Epidermal melanocyte (primary cell): ENCODE measurements around the gene CASTOR2.
"Not testable (repeated sequence)": the region's sequence is repeated elsewhere in the genome, so short reads cannot be mapped to it uniquely, and the experiment has no call there.

ENCODE experiments used
- DNase-seq: peaks from one replicate; pipeline ENCODE4 v3.0.0; 2011; ENCODE audit warnings: low spot score; ENCODE audit not compliant: insufficient read length

Gene CASTOR2

DNA sequence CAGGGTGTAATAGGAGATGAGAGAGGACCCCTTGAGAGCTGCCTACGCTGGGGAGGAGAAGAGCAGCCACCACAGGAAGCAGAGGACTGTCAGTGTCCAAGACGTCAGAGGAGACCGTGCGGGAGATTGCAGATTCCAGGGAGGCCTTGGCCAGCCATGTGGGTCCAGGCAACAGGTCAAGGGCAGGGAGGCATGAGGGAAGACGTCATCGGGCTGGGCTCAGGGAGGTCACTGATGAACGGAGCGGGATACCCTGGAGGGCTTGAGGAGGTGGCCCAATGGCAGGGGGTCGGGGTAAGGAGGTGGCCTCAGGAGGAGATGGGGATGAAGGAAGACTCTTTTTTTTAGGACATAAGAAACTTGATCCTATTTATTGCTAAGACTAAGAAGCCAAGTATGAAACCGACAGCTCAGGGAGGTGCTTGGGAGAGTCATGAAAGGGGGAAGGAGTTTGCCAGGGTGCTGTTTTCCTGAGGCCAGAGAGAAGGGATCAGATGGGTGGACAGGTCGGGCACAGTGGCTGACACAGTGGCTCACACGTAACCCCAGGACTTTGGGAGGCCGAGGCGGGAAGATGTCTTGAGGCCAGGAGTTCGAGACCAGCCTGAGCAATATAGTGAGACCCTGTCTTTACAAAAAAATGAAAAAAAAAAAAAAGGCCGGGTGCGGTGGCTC lies 30.5 kb downstream of the CASTOR2 start:
- DNase-seq = not testable (repeated sequence)

DNA sequence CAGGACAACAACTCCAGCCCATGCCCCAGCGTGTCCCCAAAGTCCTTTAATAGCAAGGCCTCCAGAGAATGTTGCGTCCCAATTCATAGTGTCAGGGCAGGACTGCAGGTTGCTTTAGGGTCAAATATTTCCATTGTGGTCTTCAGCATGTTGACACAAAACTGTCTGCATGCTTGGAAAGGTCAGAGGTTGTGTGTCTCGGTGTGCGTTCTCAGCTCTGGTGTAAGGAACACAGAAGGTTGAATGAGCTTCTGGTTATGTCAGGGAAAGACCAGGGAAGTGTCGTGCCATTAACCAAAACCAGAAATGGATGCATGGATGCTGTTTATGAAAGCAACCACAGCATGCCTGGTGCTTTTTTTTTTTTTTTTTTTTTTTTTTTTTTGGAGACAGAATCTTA lies 31.9 kb downstream of the CASTOR2 start:
- DNase-seq = not testable (repeated sequence)

DNA sequence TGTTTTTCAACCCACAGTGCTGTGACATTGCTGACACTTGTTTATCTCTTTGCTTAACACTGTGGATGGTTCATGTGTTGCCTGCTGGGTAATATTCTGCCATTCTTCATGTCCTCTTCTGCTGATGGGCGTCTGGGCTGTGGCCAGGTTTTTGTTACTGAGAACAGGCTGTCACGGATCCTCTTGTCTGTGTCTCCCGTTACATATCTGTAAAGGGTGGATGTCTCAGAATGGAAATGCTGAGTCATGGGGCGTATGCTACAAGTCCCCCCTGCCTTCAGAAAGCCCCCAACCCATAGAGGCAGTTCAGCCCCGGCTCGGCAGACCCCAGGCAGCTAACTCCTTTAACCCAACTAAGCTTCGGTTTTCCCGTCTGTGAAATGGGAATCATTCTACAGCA lies 33.3 kb downstream of the CASTOR2 start:
- DNase-seq = not testable (repeated sequence)

DNA sequence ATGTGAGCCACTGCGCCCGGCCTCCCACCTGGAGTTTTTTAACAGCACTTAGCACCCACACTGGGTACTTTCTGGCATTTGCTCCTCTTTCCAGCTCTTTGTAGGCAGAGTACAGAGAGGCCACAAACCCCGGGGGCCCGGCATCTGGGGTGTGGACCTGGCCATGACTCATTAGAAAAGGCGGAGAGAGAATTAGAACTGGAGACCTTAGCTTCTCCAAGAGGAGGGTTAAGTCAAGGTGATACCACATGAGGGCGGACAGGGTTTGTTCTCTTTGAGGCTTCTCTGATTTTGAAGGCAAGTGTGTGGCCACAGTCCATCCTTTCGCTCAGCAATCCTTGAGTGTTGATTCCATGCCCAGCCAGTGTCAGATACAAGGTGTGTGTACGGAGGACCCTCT lies 36.9 kb downstream of the CASTOR2 start:
- DNase-seq = not testable (repeated sequence)

DNA sequence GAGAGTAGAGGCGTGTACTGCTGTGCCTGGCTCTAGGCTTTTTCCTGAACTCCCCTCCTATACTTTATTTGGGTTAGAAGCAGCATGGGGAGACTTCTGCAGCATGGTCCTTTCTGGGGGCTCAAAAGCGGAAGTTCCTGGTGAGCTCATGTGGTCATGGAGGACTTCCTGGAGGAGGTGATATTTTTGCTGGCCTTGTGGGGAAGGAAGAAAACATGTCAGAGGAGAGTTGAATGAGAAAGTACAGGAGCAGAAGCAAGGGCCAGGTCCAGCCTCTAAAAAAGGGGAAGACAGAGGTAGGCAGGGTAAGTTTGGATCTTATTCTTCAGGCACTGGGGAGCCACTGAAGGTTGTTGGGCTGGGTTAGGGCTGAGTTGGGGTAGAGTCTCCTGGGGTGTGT lies 45.5 kb downstream of the CASTOR2 start:
- DNase-seq = no peak

DNA sequence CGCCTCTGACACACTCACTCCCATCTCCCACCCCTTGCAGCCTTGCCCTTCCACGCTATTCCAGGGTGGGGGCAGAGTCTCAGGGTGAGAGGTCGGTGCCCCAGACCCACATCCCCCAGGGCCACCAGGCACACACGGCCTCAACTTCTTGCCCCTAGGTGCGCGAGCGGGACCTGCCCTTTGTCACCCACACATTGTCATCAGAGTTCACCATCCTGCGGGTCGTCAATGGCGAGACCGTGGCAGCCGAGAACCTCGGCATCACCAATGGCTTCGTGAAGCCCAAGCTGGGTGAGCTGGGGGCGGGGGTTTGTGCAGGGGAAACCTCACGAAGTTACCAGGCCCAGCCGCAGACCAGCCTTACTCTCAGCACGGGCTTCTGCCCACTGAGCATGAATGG lies 53.3 kb downstream of the CASTOR2 start:
- no peak for DNase-seq

DNA sequence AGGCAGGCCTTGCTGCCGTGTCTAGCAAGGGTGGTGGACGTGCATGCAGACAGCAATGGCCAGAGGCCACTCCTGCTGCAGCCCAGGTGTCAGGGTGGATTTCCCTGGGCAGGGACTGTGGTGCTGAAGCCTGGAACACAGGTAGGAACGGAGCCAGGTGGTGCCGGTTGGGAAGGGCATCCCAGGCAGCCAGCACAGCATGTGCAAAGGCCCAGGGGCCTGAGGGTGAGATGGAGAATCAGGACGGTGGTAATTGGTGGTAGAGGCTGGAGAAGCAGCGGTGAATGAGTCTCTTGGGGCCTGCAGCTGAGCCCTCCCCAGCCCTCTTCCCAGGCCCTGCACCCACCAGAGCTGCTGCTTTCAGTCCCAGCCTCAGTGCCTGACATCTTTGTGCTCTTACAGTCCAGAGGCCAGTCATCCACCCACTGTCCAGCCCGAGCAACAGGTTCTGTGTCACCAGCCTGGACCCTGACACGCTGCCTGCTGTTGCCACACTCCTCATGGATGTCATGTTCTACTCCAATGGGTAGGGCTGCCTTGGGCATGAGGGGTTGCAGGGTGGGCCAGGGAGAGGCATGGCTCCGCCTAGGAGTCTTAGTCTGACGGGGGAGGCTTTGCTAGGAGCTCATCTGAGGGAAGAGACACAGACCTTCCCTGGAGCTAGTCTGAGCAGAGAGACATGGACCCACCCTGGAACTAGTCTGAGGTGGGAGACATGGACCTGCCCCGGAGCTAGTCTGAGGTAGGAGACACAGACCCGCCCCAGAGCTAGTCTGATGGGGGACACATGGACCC lies 54.3 kb downstream of the CASTOR2 start:
- DNase-seq = no peak

DNA sequence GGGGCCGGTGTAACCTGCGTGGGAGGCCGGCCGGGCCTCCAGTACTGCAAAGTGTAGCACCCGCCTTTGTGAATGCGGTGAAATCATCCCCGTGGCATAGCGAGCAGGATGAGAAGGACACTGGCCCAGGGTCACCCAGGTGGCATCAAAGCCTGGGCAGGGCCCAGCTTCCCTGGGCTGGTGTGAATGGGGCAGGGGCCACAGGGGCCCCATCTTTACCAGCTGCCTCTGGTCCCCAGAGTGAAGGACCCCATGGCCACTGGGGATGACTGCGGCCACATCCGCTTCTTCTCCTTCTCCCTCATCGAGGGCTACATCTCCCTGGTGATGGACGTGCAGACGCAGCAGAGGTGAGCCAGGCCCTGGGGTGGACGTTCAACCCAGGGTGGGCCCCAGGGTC lies 55.3 kb downstream of the CASTOR2 start:
- DNase-seq = no peak

DNA sequence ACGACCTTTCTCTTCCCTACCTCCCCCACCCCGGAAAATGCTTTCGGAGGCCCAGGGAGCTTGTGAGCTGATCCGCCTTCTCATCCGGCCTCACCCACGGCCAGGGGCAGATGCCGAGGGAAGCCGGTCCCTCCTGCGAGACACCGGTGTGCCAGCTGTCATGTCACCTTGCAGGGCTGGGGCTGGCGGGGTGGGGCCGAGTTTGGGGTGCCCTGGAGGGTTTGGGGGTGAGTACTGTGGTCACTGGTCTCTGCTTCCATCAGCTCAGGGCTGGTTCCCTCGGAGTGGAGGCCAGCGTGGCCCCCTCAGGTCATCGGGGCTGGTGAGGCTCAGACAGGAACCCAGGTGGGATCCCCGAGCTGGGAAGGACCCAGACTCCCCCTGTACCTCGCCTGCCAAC lies 60.4 kb downstream of the CASTOR2 start:
- DNase-seq = no peak

DNA sequence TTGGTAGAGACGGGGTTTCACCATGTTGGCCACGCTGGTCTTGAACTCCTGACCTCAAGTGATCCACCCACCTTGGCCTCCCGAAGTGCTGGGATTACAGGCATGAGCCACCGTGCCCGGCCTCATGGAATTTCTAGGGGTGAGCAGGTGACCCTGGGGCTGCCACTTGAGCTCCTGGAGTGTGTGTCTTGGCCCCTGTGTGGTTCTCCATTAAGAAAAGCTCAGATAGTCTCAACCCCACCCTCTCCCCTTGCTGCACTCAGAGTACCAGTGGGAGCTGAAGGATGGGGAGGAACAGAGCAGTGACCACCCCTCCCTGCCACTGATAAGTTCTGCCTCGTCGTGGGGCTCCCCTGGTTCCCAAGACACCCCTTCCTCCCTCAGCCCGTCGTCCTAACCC lies 63.8 kb downstream of the CASTOR2 start:
- no peak for DNase-seq

DNA sequence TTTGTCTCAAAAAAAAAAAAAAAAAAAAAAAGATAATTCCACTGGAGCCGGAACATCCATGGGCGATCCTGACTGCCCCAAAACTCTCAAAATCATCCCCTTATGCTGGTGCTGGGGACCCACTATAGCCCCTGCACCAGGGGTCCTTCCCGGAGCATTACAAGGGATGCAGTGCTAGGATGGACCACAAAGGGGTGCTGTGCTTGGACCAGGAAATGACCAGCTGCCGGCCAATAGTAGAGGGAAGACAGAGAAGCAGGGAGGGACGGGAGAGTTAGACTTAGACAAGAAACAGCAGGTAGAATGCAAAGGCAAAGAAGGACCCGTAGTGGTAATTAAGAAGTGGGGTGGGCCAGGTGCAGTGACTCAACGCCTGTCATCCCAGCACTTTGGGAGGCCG lies 68.6 kb downstream of the CASTOR2 start:
- no peak for DNase-seq

DNA sequence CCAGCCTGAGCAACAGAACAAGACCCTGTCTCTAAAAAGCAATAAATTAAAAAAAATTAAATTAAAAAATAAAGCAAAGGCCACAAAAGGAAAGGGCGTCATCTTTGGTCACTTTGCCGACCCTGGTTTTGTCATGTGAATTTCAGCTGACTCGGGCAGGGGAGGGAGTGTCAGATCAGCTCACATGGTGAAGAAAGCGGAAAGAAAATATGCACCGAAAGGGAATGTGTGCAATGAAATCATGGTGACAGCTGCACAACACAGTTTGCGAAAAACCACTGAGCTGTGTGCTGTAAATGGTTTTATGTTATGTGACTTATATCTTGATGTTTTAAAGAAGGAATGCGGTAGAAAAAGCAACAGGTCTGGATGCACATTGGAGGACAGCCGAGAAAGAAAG lies 69.3 kb downstream of the CASTOR2 start:
- peak; percentile 30 for DNase-seq

DNA sequence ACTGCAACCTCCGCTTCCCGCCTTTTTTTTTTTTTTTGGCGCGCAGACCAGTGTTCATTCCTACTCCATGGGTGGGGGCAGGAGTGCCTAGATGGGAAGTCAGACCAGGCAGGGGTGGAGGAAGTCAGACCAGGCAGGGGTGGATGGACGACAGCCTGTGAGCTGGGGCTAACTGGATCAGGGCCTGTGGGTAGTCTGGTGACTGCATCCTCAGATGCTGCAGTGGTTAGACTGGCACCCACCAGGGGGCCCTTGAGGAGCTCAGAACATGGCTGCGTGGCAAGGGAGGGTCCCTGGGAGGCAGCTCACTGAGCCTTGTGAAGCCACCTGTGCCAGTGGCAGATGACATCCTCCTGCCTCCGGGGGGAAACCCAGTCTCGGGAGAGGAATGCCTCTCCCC lies 74.0 kb downstream of the CASTOR2 start:
- no peak for DNase-seq

DNA sequence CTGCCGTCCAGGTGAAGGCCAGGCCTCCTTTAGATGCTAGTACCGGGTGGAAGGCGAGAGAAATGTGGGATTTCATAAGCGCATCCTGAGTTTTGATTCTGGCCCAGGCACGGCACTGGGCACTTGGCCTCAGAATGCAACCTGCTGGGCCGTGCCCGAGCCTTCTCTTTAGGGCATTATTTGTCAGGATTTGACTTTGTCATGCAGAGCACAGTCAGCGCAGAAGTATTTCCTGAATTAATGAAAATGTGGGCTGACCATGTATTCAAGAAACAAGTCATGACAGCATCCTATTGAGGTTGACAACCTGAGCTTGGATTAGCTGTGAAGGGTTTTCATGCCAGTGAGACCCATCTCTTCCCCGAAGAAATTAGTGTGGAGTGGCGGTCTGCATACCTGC lies 74.7 kb downstream of the CASTOR2 start:
- DNase-seq = no peak

DNA sequence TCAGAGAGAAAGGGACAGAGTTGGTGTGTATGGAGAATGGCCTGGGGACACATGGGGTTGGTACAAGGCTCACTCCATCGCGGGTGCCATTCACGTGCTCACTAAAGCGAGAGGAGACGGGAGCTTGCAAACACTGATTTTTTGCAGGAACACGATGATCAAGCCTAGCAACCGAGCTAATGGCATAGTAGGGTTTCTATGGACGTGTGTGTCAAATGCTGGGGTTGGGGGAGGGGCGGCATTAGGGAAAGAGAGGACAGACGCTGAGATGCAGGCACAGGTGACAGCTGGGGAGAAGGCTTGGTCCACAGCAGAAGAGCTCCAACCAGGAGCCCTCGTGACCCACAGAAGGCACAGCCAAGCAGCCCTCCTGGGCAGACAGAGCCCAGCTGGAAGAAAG lies 75.2 kb downstream of the CASTOR2 start:
- DNase-seq = no peak

DNA sequence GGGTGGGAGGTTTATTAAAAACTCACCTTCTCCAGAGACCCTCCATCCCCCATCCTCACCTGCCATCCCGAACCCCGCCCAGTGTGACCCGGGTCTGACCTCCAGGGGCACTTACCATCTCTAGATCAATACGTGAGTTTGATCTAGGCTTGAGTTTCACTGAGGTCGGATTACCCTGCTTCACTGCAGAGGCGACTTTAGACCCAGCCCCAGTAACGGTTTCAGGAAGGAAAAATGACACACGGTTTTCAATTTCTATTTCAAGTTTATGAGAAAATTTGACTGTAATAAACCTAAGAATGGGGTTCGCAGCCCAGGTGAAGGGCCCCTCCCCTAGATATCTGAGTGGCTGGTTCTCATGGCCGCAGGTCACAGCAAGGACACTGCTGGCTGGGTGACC lies 76.0 kb downstream of the CASTOR2 start:
- DNase-seq = no peak

DNA sequence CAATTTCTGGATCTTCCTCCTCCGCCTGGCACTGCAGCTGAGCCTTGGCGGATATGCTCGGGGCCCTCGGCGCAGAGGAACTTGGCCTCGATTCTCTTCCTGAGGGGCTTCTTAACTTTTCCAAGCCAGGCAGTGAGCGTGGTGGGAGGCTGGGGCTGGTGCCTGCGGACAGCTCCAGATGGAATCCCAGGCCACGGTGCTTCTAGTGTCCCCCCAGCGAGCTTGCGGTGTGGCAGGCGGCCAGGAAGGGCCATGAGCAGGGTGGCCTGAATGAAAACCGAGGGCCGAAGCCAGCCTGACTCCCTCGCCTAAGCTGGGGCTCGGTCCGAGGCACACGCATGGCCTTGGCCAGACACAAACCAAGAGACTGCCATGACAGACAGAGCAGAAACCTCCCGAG lies 77.8 kb downstream of the CASTOR2 start:
- DNase-seq = no peak

DNA sequence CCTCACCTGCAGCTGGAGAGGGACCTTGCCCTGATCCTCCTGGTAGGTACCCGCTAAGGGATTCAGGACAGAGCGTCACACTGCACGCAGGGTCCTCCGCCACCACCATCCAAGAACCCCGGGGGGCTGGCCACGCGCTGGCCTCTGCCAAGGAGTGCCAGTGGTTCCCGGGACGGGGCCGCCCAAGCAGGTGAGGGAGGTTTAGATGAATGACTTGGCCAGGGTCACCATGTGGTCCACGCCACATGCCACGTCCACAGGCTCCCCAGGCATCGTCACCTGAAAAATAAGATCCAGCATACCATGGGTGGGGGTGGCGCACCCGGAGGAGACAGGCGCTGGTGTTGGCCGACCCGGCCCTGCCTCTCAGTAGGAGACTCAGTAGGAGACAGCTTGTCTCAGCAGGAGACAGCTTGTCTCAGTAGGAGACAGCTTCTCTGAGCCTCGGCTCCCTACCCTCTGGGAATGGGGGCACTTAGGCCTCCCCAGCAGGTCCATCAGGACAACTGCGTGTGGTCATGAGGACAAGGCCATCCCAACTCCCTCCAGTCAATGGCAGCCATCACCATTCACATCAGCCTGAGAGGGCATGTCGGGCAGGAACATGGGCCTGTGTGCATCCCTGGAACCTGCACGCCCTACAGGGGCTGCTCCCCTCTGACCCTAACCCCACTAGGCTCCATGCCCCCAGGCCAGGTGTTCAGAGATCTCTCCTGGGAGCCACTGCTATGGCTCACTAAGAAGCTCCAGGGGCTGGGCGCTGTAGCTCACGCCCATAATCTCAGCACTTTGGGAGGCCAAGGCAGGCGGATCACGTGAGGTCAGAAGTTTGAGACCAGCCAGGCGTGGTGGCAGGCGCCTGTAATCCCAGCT lies 78.6 kb downstream of the CASTOR2 start:
- DNase-seq = no peak

DNA sequence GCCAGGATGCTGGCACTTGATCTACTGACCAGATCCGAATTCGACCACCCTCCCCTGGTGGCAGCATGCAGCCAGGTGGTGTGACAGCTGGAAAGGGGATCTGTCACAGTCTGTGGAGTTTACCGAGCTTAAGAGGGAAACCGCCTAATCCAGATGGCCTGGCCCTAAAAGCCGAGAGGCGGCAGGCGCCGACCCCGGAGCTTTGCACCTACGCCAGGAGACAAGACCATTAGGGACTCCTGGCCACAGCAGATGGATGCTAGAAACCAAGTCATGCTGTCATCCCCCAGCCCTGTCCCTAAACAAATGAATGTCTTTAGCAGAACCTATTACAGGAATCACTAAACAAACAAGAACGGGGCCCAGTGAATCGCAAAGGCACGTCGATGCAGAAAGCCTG lies 81.4 kb downstream of the CASTOR2 start:
- DNase-seq = no peak

DNA sequence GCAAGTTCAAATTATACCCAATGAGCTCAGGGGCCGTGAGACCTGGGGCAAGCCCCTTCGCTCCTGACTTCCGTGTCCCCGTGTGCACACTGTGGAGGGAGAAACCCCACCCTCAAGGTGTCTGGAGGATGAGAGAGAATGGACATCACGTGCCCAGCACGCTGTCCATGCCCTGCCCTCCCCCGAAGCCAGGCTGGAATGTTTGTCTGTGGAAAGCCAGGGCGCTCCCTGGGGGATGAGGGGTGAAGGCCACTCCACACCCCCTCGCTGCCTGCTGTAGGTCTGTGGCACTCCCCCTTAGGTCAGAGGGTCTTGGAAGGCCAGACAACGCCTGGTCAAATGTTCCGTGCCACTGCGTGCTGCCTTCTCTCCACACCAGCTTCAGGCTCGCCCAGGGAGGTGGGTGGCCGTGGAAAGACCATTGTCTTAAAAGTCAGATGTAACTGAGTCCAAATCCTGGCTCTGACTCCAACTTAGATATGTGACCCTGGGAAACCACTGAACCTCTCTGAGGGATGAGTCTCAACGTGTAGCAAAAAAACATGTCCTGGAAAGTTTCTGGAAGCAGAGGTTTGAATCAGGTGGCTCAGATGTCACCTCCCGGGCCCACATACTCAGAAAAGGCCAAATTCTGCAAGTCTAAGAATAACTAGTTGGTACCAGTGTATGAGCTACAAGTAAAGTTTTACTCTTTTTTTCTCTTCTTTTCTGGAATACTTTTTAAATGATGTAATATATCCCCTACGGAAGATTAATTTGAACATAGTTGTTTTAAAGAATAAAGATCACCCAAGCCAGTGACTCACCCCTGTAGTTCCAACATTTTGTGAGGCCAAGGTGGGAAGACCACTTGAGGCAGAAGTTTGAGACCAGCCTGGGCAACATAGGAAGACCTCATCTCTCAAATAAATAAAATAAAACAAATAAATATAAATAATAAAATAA lies 84.2 kb downstream of the CASTOR2 start:
- DNase-seq = peak; percentile 15

DNA sequence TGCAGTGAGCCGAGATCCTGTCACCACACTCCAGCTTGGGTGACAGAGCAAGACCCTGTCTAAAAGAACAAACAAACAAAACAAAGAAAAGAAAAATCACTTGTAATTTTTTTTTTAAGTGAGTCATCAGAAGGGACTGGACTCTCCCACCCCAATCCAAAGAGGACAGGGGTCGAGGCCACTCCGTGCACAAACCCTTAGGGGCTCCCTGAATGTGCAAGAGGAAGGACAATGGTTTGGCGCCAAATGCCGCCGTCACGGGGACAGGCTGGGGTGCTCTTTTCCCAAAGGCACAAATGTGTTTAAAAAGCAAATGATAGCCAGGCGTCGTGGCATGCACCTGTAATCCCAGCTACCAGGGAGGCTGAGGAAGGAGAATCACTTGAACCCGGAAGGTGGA lies 85.3 kb downstream of the CASTOR2 start:
- DNase-seq = no peak
